SU-DHL-6 (cell line): Measurements from ENCODE around the gene ORAI3.

ENCODE experiments used
- EZH2phosphoT487 ChIP-seq: fragments of 200-600 bp; sonication (generic), shearing (Covaris generic); conservative IDR thresholded peaks from 2 replicates; pipeline ENCODE4 v1.6.1; 2018; ENCODE audit warnings: mild to moderate bottlenecking, antibody characterized with exemption, low read length, moderate library complexity, mixed read lengths
- TF ChIP-seq, protein P1 (sequence below): fragments of 200-600 bp; sonication (generic); IDR thresholded peaks from one replicate; pipeline ENCODE4 v1.5.1; 2017; ENCODE audit warnings: antibody characterized with exemption, mild to moderate bottlenecking, low read length, moderate library complexity; ENCODE audit not compliant: insufficient read depth, poor library complexity, severe bottlenecking

DNA sequence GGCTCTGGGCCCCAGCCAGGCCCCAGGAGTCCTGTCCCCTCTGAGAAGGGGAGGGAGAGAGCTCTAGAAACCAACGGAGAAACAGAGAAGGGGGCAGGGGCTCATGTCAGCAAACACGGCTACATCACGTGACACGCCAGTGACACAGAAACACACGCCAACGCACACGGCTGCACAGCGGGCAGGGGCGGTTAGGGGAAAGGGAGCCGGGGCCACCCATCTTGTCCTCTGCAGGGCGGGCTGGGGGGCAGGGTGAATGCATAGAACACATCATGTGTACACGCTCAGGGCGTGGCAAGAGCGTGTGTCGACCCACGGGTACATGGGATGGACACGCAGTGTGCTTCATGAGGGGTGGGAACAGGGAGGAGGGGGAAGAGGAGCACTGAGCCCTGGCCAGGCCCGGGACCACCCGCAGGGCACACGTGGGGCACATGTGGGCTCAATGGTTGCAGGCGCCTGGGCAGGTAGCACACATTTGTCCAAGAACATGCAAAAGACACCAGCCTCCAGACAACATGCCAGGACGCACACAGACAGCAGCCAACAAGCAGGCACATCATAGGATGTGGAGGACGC, 40.7 kb downstream of the ORAI3 start:
- TF ChIP-seq, protein P1, sequence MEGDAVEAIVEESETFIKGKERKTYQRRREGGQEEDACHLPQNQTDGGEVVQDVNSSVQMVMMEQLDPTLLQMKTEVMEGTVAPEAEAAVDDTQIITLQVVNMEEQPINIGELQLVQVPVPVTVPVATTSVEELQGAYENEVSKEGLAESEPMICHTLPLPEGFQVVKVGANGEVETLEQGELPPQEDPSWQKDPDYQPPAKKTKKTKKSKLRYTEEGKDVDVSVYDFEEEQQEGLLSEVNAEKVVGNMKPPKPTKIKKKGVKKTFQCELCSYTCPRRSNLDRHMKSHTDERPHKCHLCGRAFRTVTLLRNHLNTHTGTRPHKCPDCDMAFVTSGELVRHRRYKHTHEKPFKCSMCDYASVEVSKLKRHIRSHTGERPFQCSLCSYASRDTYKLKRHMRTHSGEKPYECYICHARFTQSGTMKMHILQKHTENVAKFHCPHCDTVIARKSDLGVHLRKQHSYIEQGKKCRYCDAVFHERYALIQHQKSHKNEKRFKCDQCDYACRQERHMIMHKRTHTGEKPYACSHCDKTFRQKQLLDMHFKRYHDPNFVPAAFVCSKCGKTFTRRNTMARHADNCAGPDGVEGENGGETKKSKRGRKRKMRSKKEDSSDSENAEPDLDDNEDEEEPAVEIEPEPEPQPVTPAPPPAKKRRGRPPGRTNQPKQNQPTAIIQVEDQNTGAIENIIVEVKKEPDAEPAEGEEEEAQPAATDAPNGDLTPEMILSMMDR: no peak
- no peak for TF ChIP-seq EZH2phosphoT487
